ENCODE results near the gene WNT6.

DNA sequence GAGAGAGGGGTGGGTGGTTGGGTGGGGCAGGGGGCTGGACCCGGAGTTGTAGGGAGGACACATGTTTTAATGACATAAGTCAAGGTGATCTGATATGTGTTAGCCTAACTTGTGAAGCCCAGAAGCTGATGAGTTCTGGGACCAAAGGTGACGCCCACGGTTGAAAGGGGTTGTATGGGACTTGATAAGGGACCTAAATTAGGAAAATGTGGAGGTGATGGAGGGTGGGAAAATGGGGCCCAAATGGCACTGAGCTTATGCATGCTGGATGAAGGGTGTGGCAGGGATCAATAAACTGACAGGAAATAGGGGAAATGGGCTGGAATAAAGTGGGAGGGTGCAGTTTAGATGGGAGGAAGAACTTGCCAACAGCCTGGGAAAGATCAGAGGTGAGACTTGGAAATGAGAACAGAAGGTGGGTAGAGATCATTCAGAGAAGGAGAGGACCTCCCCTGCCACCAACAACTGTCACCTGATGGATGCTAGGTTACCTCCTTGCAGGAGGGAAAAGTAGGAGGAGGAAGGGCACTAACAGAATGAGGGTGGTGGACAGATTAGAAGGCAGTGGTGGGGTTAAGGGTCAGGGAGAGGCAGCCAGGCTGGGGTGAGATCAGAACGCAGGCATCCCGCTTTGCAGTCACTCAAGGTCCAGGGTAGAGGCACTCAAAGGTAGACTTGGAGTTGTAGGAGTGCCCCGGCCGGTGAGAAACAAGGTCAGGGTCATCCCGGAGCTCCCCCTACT is 36.3 kb downstream of the WNT6 start:
- TF ChIP-seq GATA2 (IDR thresholded peaks at IDR 0.05; ENCODE audit: low read depth, low read length): no peak
- TF ChIP-seq GATA3 (IDR thresholded peaks at IDR 0.05; ENCODE audit: low read depth, low read length): no peak

All from SH-SY5Y (cell line).